Occipital lobe (tissue), 2 donors: ENCODE data around the gene OLFM1. TPM values are rescaled to one million over a fixed set of nuclear protein-coding genes. Genes with fewer than 3 reads are reported as not detected.
A peak's percentile ranks its signal among the peaks of the same experiment; 100 is the strongest.

Experiments used
- DNase-seq: peaks from one replicate; lab custom pipeline; 2025; lab: John Stamatoyannopoulos, UW
- total RNA-seq: library from RNA; depleted of rRNA; stranded (reverse); fragments of >200 nt; gene quantifications from one replicate; pipeline ENCODE4 v1.2.3, GENCODE V29; 2014

The OLFM1 gene
- total RNA-seq, 1 donor from 2014 or later = 77.8 TPM

GRCh38 chr9:135076143-135076875, 11.2 kb upstream of the OLFM1 start:
- no peak for DNase-seq

- no peak for DNase-seq
Measured at GRCh38 chr9:135076876-135077430, 10.5 kb upstream of the OLFM1 start.

GRCh38 chr9:135077497-135078200, 9.8 kb upstream of the OLFM1 start:
- DNase-seq = no peak

GRCh38 chr9:135078361-135078821, 9.1 kb upstream of the OLFM1 start:
- no peak for DNase-seq

- no peak for DNase-seq
Measured at GRCh38 chr9:135079018-135079417, 8.4 kb upstream of the OLFM1 start.

GRCh38 chr9:135079676-135080075, 7.8 kb upstream of the OLFM1 start:
- no peak for DNase-seq

GRCh38 chr9:135080286-135081263, 6.9 kb upstream of the OLFM1 start:
- DNase-seq = no peak

- no peak for DNase-seq
Measured at GRCh38 chr9:135081264-135081660, 6.2 kb upstream of the OLFM1 start.

- no peak for DNase-seq
Measured at GRCh38 chr9:135081731-135082130, 5.7 kb upstream of the OLFM1 start.

GRCh38 chr9:135082536-135082935, 4.9 kb upstream of the OLFM1 start:
- DNase-seq = no peak

GRCh38 chr9:135083241-135083810, 4.1 kb upstream of the OLFM1 start:
- no peak for DNase-seq

GRCh38 chr9:135083831-135084230, 3.6 kb upstream of the OLFM1 start:
- no peak for DNase-seq

- no peak for DNase-seq
Measured at GRCh38 chr9:135084262-135084661, 3.2 kb upstream of the OLFM1 start.

- no peak for DNase-seq
Measured at GRCh38 chr9:135084881-135085760, 2.3 kb upstream of the OLFM1 start.

GRCh38 chr9:135085830-135086546, 1.5 kb upstream of the OLFM1 start:
- peak; percentile 80 for DNase-seq

- DNase-seq = no peak
Measured at GRCh38 chr9:135086597-135087488, 625 bp upstream of the OLFM1 start.

GRCh38 chr9:135087899-135088347, 455 bp downstream of the OLFM1 start:
- DNase-seq = no peak

- DNase-seq = no peak
Measured at GRCh38 chr9:135088348-135088978, 995 bp downstream of the OLFM1 start.
